Neural cell (in vitro differentiated cells): Measurements from ENCODE around the gene SERGEF. TPM values are rescaled to one million over a fixed set of nuclear protein-coding genes. Genes with fewer than 3 reads are reported as not detected.
"Not testable (repeated sequence)": the region's sequence is repeated elsewhere in the genome, so short reads cannot be mapped to it uniquely, and the experiment has no call there.

Experiments used
- H2AFZ ChIP-seq: fragments of 200-600, 300-800 bp; sonication (generic), shearing (Covaris generic); 2 replicates; pipeline ENCODE4 v1.6.0; 2014; ENCODE audit warnings: low read depth, mild to moderate bottlenecking, antibody characterized with exemption, low read length, moderate library complexity
- H3F3A ChIP-seq: fragments of 200-600 bp; shearing (Covaris generic); 2 replicates; pipeline ENCODE4 v1.6.1; 2016; ENCODE audit warnings: mild to moderate bottlenecking, moderate library complexity, mixed read lengths, antibody characterized with exemption, low read length; ENCODE audit not compliant: insufficient read depth, poor library complexity, severe bottlenecking
- H3K27ac ChIP-seq: fragments of 200-600, 300-800 bp; sonication (generic), shearing (Covaris generic); 2 replicates; pipeline ENCODE4 v1.5.1; 2014; ENCODE audit warnings: mild to moderate bottlenecking, low read length, moderate library complexity
- H3K27me3 ChIP-seq: fragments of 300-800, 200-600 bp; sonication (generic), shearing (Covaris generic); 2 replicates; pipeline ENCODE4 v1.6.0; 2014; ENCODE audit warnings: mild to moderate bottlenecking, low read depth, low read length, moderate library complexity; ENCODE audit not compliant: insufficient read depth
- H3K36me3 ChIP-seq: fragments of 300-800, 200-600 bp; sonication (generic), shearing (Covaris generic); 2 replicates; pipeline ENCODE4 v1.5.1; 2014; ENCODE audit warnings: mild to moderate bottlenecking, antibody characterized with exemption, low read length, moderate library complexity; ENCODE audit not compliant: insufficient read depth
- H3K4me2 ChIP-seq: fragments of 300-800, 200-600 bp; sonication (generic), shearing (Covaris generic); 2 replicates; pipeline ENCODE4 v1.6.0; 2014; ENCODE audit warnings: mild to moderate bottlenecking, low read length
- H3K4me3 ChIP-seq: fragments of 300-800, 200-600 bp; sonication (generic), shearing (Covaris generic); 2 replicates; pipeline ENCODE4 v1.5.1; 2014; ENCODE audit warnings: mild to moderate bottlenecking, low read length, moderate library complexity
- H3K79me2 ChIP-seq: fragments of 200-600 bp; shearing (Covaris generic); replicated peaks from 2 replicates; pipeline ENCODE4 v1.6.0; 2014; ENCODE audit warnings: mild to moderate bottlenecking, low read length, moderate library complexity; ENCODE audit not compliant: insufficient read depth
- H3K9ac ChIP-seq: fragments of 300-800, 200-600 bp; sonication (generic), shearing (Covaris generic); 2 replicates; pipeline ENCODE4 v1.6.1; 2016; ENCODE audit warnings: mild to moderate bottlenecking, low read length, mixed read lengths
- H3K9me2 ChIP-seq: fragments of 200-600 bp; shearing (Covaris generic); 2 replicates; pipeline ENCODE4 v1.6.1; 2016; ENCODE audit warnings: mild to moderate bottlenecking, low read length, mixed read lengths; ENCODE audit not compliant: insufficient read depth
- H3K9me3 ChIP-seq: fragments of 200-600, 300-800 bp; sonication (generic), shearing (Covaris generic); 2 replicates; pipeline ENCODE4 v1.6.1; 2016; ENCODE audit warnings: mild to moderate bottlenecking, mixed run types, low read length, moderate library complexity, mixed read lengths
- H4K20me1 ChIP-seq: fragments of 200-600 bp; shearing (Covaris generic); 2 replicates; pipeline ENCODE4 v1.6.1; 2016; ENCODE audit warnings: mild to moderate bottlenecking, mixed run types; ENCODE audit not compliant: insufficient read depth
- CTCF ChIP-seq: fragments of 450-650 bp; IDR thresholded peaks from 2 replicates; pipeline ENCODE4 v1.5.1; 2014; ENCODE audit warnings: antibody characterized with exemption, mild to moderate bottlenecking, moderate library complexity; ENCODE audit not compliant: poor library complexity, severe bottlenecking
- EP300 ChIP-seq: fragments of 450-650 bp; conservative IDR thresholded peaks from 2 replicates; pipeline ENCODE4 v1.6.1; 2014; ENCODE audit warnings: antibody characterized with exemption, mild to moderate bottlenecking, moderate library complexity; ENCODE audit not compliant: poor library complexity, severe bottlenecking
- EZH2 ChIP-seq: fragments of 200-600, 300-800 bp; shearing (Covaris generic), sonication (generic); IDR thresholded peaks from 2 replicates; pipeline ENCODE4 v1.6.1; 2014; ENCODE audit warnings: antibody characterized with exemption, low read length, borderline replicate concordance, mild to moderate bottlenecking; ENCODE audit not compliant: insufficient read depth, poor library complexity, severe bottlenecking
- MXI1 ChIP-seq: fragments of 450-650 bp; conservative IDR thresholded peaks from 2 replicates; pipeline ENCODE4 v1.6.1; 2014; ENCODE audit warnings: antibody characterized with exemption, mild to moderate bottlenecking; ENCODE audit not compliant: poor library complexity, severe bottlenecking
- POLR2AphosphoS5 ChIP-seq: IDR thresholded peaks from 2 replicates; pipeline ENCODE4 v1.6.1; 2012
- RAD21 ChIP-seq: fragments of 450-650 bp; conservative IDR thresholded peaks from 2 replicates; pipeline ENCODE4 v1.6.1; 2014; ENCODE audit warnings: antibody characterized with exemption, mild to moderate bottlenecking, moderate library complexity
- REST ChIP-seq: IDR thresholded peaks from 2 replicates; pipeline ENCODE4 v1.6.1; 2012; ENCODE audit warnings: borderline replicate concordance
- SMC3 ChIP-seq: fragments of 450-650 bp; conservative IDR thresholded peaks from 2 replicates; pipeline ENCODE4 v1.6.1; 2014; ENCODE audit warnings: antibody characterized with exemption, mild to moderate bottlenecking, moderate library complexity; ENCODE audit not compliant: poor library complexity
- TAF1 ChIP-seq: IDR thresholded peaks from 2 replicates; pipeline ENCODE4 v1.6.1; 2012; ENCODE audit warnings: low read depth
- polyA plus RNA-seq: library from polyadenylated mRNA; depleted of rRNA; stranded (reverse); fragments of >200 nt; gene quantifications from 2 replicates; pipeline ENCODE4 v1.2.3, GENCODE V29; 2014

The SERGEF gene
- polyA plus RNA-seq, 1 donor from 2014 or later, result 49.6 TPM

- Histone ChIP-seq H3F3A (peaks cover 3% of the 10 kb centered on the region), H3K9ac (no peak overlapping the region), H3K36me3 (no peaks in the 10 kb centered on the region), H3K4me3 (no peak overlapping the region), H3K27ac (no peak overlapping the region), H2AFZ (no peak overlapping the region), H3K4me2 (no peak overlapping the region), H3K9me3 (no peaks in the 10 kb centered on the region), H4K20me1 (no peaks in the 10 kb centered on the region), H3K79me2 (no peaks in the 10 kb centered on the region), H3K9me2 (no peaks in the 10 kb centered on the region), H3K27me3 (no peaks in the 10 kb centered on the region)
- TF ChIP-seq EZH2 (no peak), TAF1 (no peak), RAD21 (no peak), REST (no peak)
Observed at GRCh38 chr11:17898071-17898470, 114.8 kb downstream of the SERGEF start.

GRCh38 chr11:17897495-17897894 is 115.4 kb downstream of the SERGEF start:
- peaks cover 3% of the 10 kb centered on the region for H3F3A ChIP-seq
- H3K9ac ChIP-seq, result no peak overlapping the region
- TF ChIP-seq SMC3 (no peak), TAF1 (no peak), POLR2AphosphoS5 (no peak), EZH2 (no peak), CTCF (no peak), EP300 (no peak), MXI1 (no peak), RAD21 (no peak)
- H3K79me2 ChIP-seq, result no peaks in the 10 kb centered on the region
- no peak overlapping the region for H2AFZ ChIP-seq
- H3K27ac ChIP-seq, result no peak overlapping the region
- H3K4me2 ChIP-seq, result no peak overlapping the region
- no peaks in the 10 kb centered on the region for H4K20me1 ChIP-seq
- H3K9me2 ChIP-seq, result no peaks in the 10 kb centered on the region
- no peaks in the 10 kb centered on the region for H3K27me3 ChIP-seq
- no peaks in the 10 kb centered on the region for H3K36me3 ChIP-seq
- no peaks in the 10 kb centered on the region for H3K9me3 ChIP-seq
- H3K4me3 ChIP-seq, result no peak overlapping the region

- H3K9me2 ChIP-seq, H3K4me2 ChIP-seq, H3F3A ChIP-seq, H2AFZ ChIP-seq, H3K9me3 ChIP-seq, H3K4me3 ChIP-seq, H3K27me3 ChIP-seq, H3K27ac ChIP-seq, H3K9ac ChIP-seq, H3K79me2 ChIP-seq, H4K20me1 ChIP-seq, H3K36me3 ChIP-seq: not testable (repeated sequence)
Observed at GRCh38 chr11:17896496-17897151, 116.2 kb downstream of the SERGEF start.
